GM18861 (cell line): Measurements from ENCODE around the gene GRXCR2.
A peak's percentile ranks its signal among the peaks of the same experiment; 100 is the strongest.
"Not testable (repeated sequence)": the region's sequence is repeated elsewhere in the genome, so short reads cannot be mapped to it uniquely, and the experiment has no call there.

Source experiments
- ATAC-seq: cut with Tn5 transposase; IDR thresholded peaks from one replicate; pipeline ENCODE4 v1.9.1; 2021; ENCODE audit not compliant: unreplicated experiment

The GRXCR2 gene

GRCh38 chr5:145840458-145841132 lies 32.2 kb downstream of the GRXCR2 start:
- no peak for ATAC-seq

- no peak for ATAC-seq
Observed at GRCh38 chr5:145838276-145838675, 34.5 kb downstream of the GRXCR2 start.

- ATAC-seq, result not testable (repeated sequence)
Observed at GRCh38 chr5:145836241-145836640, 36.6 kb downstream of the GRXCR2 start.

- no peak for ATAC-seq
Observed at GRCh38 chr5:145835848-145836239, 37.0 kb downstream of the GRXCR2 start.

GRCh38 chr5:145834917-145835847 lies 37.6 kb downstream of the GRXCR2 start, which contains the start of gene PRELID2:
TSS of gene PRELID2 (minus strand) at chr5:145835342. CDS start at chr5:145835251, 91 bp downstream.
- ATAC-seq, result peak; percentile 75

- ATAC-seq, result no peak
Observed at GRCh38 chr5:145834554-145834916, 38.3 kb downstream of the GRXCR2 start.

GRCh38 chr5:145833631-145834200 lies 39.1 kb downstream of the GRXCR2 start:
- no peak for ATAC-seq

- ATAC-seq, result no peak
Observed at GRCh38 chr5:145830594-145830993, 42.2 kb downstream of the GRXCR2 start.

GRCh38 chr5:145829708-145830361 lies 43.0 kb downstream of the GRXCR2 start:
- ATAC-seq, result no peak

GRCh38 chr5:145826895-145827674 lies 45.7 kb downstream of the GRXCR2 start:
- no peak for ATAC-seq

GRCh38 chr5:145825751-145826180 lies 47.0 kb downstream of the GRXCR2 start:
- no peak for ATAC-seq

- no peak for ATAC-seq
Observed at GRCh38 chr5:145824040-145824439, 48.8 kb downstream of the GRXCR2 start.

- ATAC-seq, result no peak
Observed at GRCh38 chr5:145818604-145819003, 54.2 kb downstream of the GRXCR2 start.

GRCh38 chr5:145812877-145813276 lies 59.9 kb downstream of the GRXCR2 start:
- ATAC-seq, result no peak

- ATAC-seq, result no peak
Observed at GRCh38 chr5:145811834-145812625, 60.8 kb downstream of the GRXCR2 start.
